Small intestine (tissue), 7 donors: ENCODE data around the gene ADH1A. TPM values are rescaled to one million over a fixed set of nuclear protein-coding genes. Genes with fewer than 3 reads are reported as not detected.
"Not testable (repeated sequence)": the region's sequence is repeated elsewhere in the genome, so short reads cannot be mapped to it uniquely, and the experiment has no call there.

Source experiments
- DNase-seq, 2 donors: peaks; one replicate each; pipeline versions ENCODE4 v3.0.0 to v3.0.0-alpha.2; 2013
- FAIRE-seq: peaks from 2 replicates; lab custom pipeline; 2012; peaks lifted over from hg19 to GRCh38; lab: Jason Lieb, UNC
- H3K27ac ChIP-seq, 3 donors: one replicate each; pipeline ENCODE4 v1.5.1; 2013; ENCODE audit warnings: low read length in 2 of 3, mild to moderate bottlenecking in 2 of 3, control low read depth in 1 of 3, inconsistent platforms in 1 of 3, low read depth in 1 of 3, moderate library complexity in 1 of 3
- H3K27me3 ChIP-seq, 3 donors: one replicate each; pipeline ENCODE4 v1.6.1; 2013; ENCODE audit warnings: low read length in 3 of 3, inconsistent platforms in 1 of 3; ENCODE audit not compliant: control insufficient read depth in 3 of 3, insufficient read depth in 3 of 3
- H3K36me3 ChIP-seq, 3 donors: one replicate each; pipeline ENCODE4 v1.6.1; 2013; ENCODE audit warnings: low read length in 3 of 3, inconsistent platforms in 1 of 3, low read depth in 1 of 3, mild to moderate bottlenecking in 1 of 3, moderate library complexity in 1 of 3; ENCODE audit not compliant: control insufficient read depth in 3 of 3, insufficient read depth in 2 of 3
- H3K4me1 ChIP-seq, 3 donors: one replicate each; pipeline ENCODE4 v1.6.1; 2013; ENCODE audit warnings: low read length in 2 of 3, inconsistent platforms in 1 of 3, low read depth in 1 of 3, mild to moderate bottlenecking in 1 of 3, moderate library complexity in 1 of 3; ENCODE audit not compliant: control insufficient read depth in 3 of 3, insufficient read depth in 2 of 3
- H3K4me3 ChIP-seq, 3 donors: one replicate each; pipeline ENCODE4 v1.5.1; 2013; ENCODE audit warnings: low read length in 3 of 3, control low read depth in 1 of 3, inconsistent platforms in 1 of 3, low read depth in 1 of 3, mild to moderate bottlenecking in 1 of 3, moderate library complexity in 1 of 3
- H3K9me3 ChIP-seq, 2 donors: one replicate each; pipeline ENCODE4 v1.6.1; 2013; ENCODE audit warnings: low read depth in 1 of 2, low read length in 1 of 2; ENCODE audit not compliant: control insufficient read depth in 2 of 2, insufficient read depth in 1 of 2
- WGBS, 3 donors: extraction: QIAGEN DNeasy Blood & Tissue Kit; methylation state at CpG; one replicate each; pipeline ENCODE4 v1.1.7; 2013; 5-methylcytosine and 5-hydroxymethylcytosine counted together
- polyA plus RNA-seq, 4 donors: library from polyadenylated mRNA; stranded (reverse) in 3 of 4; unstranded in 1 of 4; fragments of 200-250 nt in 3 of 4; fragments of 120-200 nt in 1 of 4; gene quantifications; one replicate each; pipeline versions ENCODE4 v1.2.1 to v1.2.3, GENCODE V29; 2013
- donor health status: healthy with polysubstance abuse.
- donor health status: control.
- donor health status: control.
- donor health status: Bipolar disorder and iron deficiency.
- donor health status: healthy.

ADH1A gene
- polyA plus RNA-seq, 4 donors: 0.16 to 7.0 (median 3.9) TPM

- H3K27ac ChIP-seq: peak overlapping the region in 1 of 3 donors; percentile 69
- 88 to 94% (median 88%) methylated on average over 1 of the region's 1 CpG for WGBS, 3 donors
- no peak overlapping the region for H3K4me3 ChIP-seq
- peaks cover 0 to 9% of the 10 kb centered on the region in 2 donors for H3K9me3 ChIP-seq
- H3K27me3 ChIP-seq: no peaks in the 10 kb centered on the region
- DNase-seq (no peak), FAIRE-seq (no peak)
- no peaks in the 10 kb centered on the region for H3K36me3 ChIP-seq
- H3K4me1 ChIP-seq: no peaks in the 10 kb centered on the region
Observed at GRCh38 chr4:99323756-99324155, 33.0 kb upstream of the ADH1A start.

DNA sequence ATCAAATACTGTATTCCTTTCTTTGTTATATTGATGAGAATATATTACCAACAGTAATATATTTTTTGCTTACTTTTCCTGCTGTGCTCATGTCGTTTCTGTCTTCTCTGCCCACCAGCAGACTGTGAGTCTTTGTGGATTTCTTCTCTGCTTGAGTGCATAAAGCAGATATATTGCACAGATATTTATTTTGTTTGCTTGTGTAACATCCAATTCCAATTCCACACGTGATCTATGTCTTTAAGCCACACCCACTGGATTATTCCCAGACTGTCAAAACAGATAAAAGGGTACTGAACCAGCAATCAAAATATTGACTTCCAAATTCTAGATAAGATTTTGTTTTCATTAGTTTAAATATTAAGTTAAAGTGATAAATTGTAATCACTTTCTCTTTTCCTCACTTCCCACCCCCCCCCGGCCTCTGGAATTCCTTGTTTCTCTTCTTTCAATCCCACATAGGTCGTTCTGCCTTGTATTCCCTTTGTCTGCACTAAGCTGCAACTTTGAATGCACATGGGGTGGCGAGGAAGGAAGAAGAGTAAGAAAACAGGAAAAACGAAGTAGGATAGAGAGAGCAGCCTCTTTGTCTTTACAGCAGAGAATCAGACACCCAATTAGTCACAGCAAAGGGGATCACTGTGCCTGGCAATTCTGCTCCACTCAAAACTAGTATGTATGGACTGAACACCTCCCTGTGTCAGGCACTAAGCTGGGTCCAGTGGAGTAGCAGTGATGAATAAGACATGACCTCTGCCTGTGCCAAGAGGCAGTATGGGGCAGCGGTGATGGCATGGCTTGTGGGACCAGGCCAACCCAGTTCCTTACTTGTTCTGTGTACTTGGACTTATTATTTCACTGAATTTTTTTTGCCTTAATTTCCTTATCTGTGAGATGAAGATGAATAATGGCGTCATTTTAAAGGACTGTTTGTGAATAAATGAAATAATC is 30.7 kb upstream of the ADH1A start, which contains the start of gene ADH1B:
Gene ADH1B (minus strand): TSS at position 161 of the 951 bp plus-strand sequence. CDS start 70 bp downstream, at position 91.
- H3K27ac ChIP-seq: peak within 1 kb of the TSS in 1 of 3 donors; percentile 25
- no peak within 1 kb of the TSS for H3K4me3 ChIP-seq
- H3K27me3 ChIP-seq: no peaks in the 10 kb centered on the region
- FAIRE-seq (no peak), DNase-seq (peak in 1 of 2 donors; percentile 17)
- peaks cover 0 to 2% of the 10 kb centered on the region in 2 donors for H3K9me3 ChIP-seq
- H3K4me1 ChIP-seq: no peaks in the 10 kb centered on the region
- 29 to 37% (median 31%) methylated on average over 8 of the region's 8 CpGs for WGBS, 3 donors
- no peaks in the 10 kb centered on the region for H3K36me3 ChIP-seq

DNA sequence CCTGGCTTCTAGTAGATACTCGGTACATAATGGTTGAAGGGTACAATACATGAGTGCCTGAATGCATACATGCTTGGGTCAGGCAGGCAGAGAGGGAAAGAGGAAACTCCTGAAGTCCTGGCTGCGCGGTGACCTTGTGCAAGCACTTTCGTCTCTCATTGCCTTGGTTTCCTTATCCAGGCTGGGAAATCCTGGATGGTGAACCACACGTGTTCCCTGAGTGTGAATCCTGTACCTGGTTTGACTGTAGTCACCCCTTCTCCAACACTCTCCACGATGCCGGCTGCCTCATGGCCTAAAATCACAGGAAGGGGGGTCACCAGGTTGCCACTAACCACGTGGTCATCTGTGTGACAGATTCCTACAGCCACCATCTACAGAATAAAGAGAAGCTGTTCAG is 27.0 kb upstream of the ADH1A start:
- not testable (repeated sequence) for H3K4me3 ChIP-seq, DNase-seq, FAIRE-seq, H3K36me3 ChIP-seq, H3K4me1 ChIP-seq, H3K27me3 ChIP-seq, H3K9me3 ChIP-seq
- 86 to 89% (median 89%) methylated on average over 8 of the region's 8 CpGs for WGBS, 3 donors
- peak overlapping the region in 1 of 3 donors; percentile 36 for H3K27ac ChIP-seq

GRCh38 chr4:99317354-99317753 is 26.6 kb upstream of the ADH1A start:
- H3K36me3 ChIP-seq: no peaks in the 10 kb centered on the region
- peak overlapping the region in 1 of 3 donors; percentile 36 for H3K27ac ChIP-seq
- no peak overlapping the region for H3K4me3 ChIP-seq
- 78 to 88% (median 85%) methylated on average over 3 of the region's 3 CpGs for WGBS, 3 donors
- DNase-seq (no peak), FAIRE-seq (no peak)
- H3K4me1 ChIP-seq: no peaks in the 10 kb centered on the region
- H3K27me3 ChIP-seq: no peaks in the 10 kb centered on the region
- H3K9me3 ChIP-seq: no peaks in the 10 kb centered on the region

DNA sequence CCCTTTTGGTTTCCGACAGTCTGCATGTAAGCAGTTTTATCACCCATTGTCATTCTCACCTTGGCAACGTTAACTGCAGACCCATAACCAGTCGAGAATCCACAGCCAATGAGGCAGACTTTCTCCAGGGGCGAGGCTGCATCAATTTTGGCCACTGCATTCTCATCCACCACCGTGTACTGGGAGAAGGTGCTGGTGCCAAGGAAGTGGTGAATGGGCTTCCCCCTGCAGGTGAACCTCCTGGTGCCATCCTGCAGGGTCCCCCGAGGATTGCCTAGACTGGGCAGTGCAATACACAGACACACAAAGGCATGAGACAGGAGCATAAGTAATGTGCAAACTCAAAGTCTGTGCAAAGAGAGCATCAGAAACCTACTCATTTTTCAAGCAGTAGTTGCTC is 25.1 kb upstream of the ADH1A start:
- DNase-seq: no peak
- Histone ChIP-seq H3K36me3 (no peaks in the 10 kb centered on the region), H3K4me3 (no peak overlapping the region), H3K4me1 (no peaks in the 10 kb centered on the region), H3K27ac (no peak overlapping the region), H3K9me3 (no peaks in the 10 kb centered on the region), H3K27me3 (no peaks in the 10 kb centered on the region)
- 71 to 80% (median 72%) methylated on average over 6 of the region's 6 CpGs for WGBS, 3 donors
- FAIRE-seq: no peak

DNA sequence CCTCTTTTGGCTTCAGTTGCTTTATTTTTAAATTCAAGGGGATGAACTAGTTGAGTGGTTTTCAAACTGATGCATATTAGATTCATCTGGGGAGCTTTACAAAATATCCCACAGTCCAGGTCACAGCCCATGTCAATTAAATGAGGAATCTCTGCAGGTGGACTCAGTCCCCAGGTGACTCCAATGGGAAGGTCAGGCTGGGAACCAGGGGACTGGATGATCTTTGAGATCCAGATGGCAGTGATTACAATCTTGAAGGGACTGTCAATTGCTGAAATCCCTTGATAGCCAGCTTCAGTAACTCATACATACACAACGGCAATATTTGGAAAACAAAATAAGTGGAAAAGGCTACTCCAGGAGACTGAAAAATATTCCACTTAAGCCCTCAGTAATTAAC is 23.4 kb upstream of the ADH1A start:
- H3K9me3 ChIP-seq: no peaks in the 10 kb centered on the region
- FAIRE-seq (no peak), DNase-seq (no peak)
- H3K36me3 ChIP-seq: no peaks in the 10 kb centered on the region
- no peaks in the 10 kb centered on the region for H3K4me1 ChIP-seq
- no peak overlapping the region for H3K4me3 ChIP-seq
- H3K27me3 ChIP-seq: no peaks in the 10 kb centered on the region
- H3K27ac ChIP-seq: no peak overlapping the region
- 65 to 92% (median 92%) methylated on average over 1 of the region's 1 CpG for WGBS, 3 donors

DNA sequence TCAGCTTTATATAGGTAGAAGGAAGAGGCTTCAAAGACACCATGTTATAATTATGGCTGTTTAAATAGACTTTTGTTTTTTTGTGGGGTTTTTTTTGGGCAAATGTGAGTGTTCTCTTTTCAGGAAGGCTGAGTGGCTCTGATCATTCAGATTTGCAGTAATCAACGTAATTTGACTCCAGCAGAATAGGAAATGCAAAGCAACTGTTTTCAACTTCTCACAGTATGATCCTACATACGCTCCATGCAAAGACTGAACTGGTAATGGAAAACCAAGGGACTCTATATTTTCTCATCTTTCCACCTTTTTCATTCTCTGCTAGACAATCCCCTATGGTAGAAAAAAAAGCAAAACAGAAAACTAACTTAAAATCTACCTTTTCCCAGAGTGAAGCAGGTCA is 19.6 kb upstream of the ADH1A start:
- H3K36me3 ChIP-seq: no peaks in the 10 kb centered on the region

GRCh38 chr4:99305638-99306400 is 15.0 kb upstream of the ADH1A start:
- H3K4me3 ChIP-seq: no peak overlapping the region
- 90 to 95% (median 94%) methylated on average over 11 of the region's 11 CpGs for WGBS, 3 donors
- FAIRE-seq: no peak

More for the DNA sequence above, 19.6 kb upstream of the ADH1A start:
- DNase-seq: no peak
- H3K27me3 ChIP-seq: no peaks in the 10 kb centered on the region
- H3K9me3 ChIP-seq: no peaks in the 10 kb centered on the region
- WGBS, 3 donors: 64 to 81% (median 80%) methylated on average over 2 of the region's 2 CpGs
- H3K27ac ChIP-seq: no peak overlapping the region
- no peak for FAIRE-seq
- H3K4me1 ChIP-seq: no peaks in the 10 kb centered on the region
- H3K4me3 ChIP-seq: no peak overlapping the region

More at GRCh38 chr4:99305638-99306400, 15.0 kb upstream of the ADH1A start:
- peaks cover 0 to 2% of the 10 kb centered on the region in 2 donors for H3K9me3 ChIP-seq
- H3K36me3 ChIP-seq: no peaks in the 10 kb centered on the region
- no peak overlapping the region for H3K27ac ChIP-seq
- no peaks in the 10 kb centered on the region for H3K27me3 ChIP-seq
- H3K4me1 ChIP-seq: no peaks in the 10 kb centered on the region
- no peak for DNase-seq
